Measurements from ENCODE around the gene METTL3.

METTL3 gene

DNA sequence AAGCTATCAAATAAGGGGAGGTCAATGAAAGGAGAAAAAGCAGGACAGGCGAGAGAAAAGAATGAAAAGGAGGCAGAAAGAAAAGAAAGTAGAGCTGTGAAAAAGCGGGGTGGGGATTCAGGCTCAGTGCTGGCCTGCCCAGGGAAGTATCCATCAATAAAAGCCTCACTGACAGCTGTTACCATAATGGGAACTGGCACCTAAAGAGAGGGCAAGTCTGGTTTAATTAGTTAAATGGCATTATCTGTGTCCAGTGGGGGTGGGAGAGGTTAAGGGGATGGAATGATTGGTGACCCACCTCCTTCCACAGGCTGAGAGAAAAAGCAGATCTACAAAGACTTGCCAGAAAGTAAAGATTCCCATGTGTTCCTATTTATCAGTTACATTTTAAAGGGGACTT, 7.6 kb upstream of the METTL3 start:
- ATAC-seq (ENCODE audit: low read depth) (no peak), DNase-seq (ENCODE audit: low spot score) (no peak)
- no peaks in the 10 kb centered on the region for H3K9me3 ChIP-seq (ENCODE audit: severe bottlenecking)
- no peaks in the 10 kb centered on the region for H3K4me1 ChIP-seq (ENCODE audit: insufficient read depth, poor library complexity, severe bottlenecking)
- peaks cover 4% of the 10 kb centered on the region for H3K27me3 ChIP-seq (ENCODE audit: insufficient read depth, poor library complexity, severe bottlenecking)
- H3K36me3 ChIP-seq (ENCODE audit: low read depth), result no peaks in the 10 kb centered on the region
- H3K4me3 ChIP-seq (ENCODE audit: severe bottlenecking), result no peak overlapping the region
- TF ChIP-seq, protein P1, sequence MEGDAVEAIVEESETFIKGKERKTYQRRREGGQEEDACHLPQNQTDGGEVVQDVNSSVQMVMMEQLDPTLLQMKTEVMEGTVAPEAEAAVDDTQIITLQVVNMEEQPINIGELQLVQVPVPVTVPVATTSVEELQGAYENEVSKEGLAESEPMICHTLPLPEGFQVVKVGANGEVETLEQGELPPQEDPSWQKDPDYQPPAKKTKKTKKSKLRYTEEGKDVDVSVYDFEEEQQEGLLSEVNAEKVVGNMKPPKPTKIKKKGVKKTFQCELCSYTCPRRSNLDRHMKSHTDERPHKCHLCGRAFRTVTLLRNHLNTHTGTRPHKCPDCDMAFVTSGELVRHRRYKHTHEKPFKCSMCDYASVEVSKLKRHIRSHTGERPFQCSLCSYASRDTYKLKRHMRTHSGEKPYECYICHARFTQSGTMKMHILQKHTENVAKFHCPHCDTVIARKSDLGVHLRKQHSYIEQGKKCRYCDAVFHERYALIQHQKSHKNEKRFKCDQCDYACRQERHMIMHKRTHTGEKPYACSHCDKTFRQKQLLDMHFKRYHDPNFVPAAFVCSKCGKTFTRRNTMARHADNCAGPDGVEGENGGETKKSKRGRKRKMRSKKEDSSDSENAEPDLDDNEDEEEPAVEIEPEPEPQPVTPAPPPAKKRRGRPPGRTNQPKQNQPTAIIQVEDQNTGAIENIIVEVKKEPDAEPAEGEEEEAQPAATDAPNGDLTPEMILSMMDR (IDR thresholded peaks at IDR 0.05; ENCODE audit: poor library complexity, severe bottlenecking), result no peak
- H3K27ac ChIP-seq (ENCODE audit: poor library complexity, severe bottlenecking), result no peak overlapping the region

DNA sequence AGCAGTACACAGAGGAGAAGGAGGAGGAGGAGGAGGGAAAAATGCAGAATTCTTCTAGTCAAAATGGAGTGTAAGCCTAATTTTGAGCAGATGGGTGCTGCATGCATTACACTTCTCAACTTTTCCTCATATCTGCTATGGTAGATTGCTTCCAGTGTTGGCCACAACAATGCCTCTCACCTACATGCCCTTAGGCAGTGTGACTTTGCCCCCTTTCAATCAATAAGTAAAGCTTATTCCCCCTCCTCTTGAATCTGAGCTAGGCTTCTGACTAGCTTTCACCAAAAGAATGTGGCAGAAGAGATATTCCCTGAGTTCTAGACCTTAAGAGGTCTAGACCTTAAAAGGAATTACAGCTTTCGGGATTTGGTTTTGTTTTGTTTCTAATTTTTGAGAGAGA, 3.2 kb upstream of the METTL3 start:
- Histone ChIP-seq H3K27ac (ENCODE audit: poor library complexity, severe bottlenecking) (no peak overlapping the region), H3K9me3 (ENCODE audit: severe bottlenecking) (no peaks in the 10 kb centered on the region), H3K27me3 (ENCODE audit: insufficient read depth, poor library complexity, severe bottlenecking) (peaks cover 4% of the 10 kb centered on the region), H3K4me3 (ENCODE audit: severe bottlenecking) (no peak overlapping the region), H3K4me1 (ENCODE audit: insufficient read depth, poor library complexity, severe bottlenecking) (peaks cover 15% of the 10 kb centered on the region), H3K36me3 (ENCODE audit: low read depth) (peaks cover 3% of the 10 kb centered on the region; the same call in 1 of the 2 replicates)
- ATAC-seq (ENCODE audit: low read depth) (no peak), DNase-seq (ENCODE audit: low spot score) (no peak)
- TF ChIP-seq, protein P1 (IDR thresholded peaks at IDR 0.05; ENCODE audit: poor library complexity, severe bottlenecking), result no peak

DNA sequence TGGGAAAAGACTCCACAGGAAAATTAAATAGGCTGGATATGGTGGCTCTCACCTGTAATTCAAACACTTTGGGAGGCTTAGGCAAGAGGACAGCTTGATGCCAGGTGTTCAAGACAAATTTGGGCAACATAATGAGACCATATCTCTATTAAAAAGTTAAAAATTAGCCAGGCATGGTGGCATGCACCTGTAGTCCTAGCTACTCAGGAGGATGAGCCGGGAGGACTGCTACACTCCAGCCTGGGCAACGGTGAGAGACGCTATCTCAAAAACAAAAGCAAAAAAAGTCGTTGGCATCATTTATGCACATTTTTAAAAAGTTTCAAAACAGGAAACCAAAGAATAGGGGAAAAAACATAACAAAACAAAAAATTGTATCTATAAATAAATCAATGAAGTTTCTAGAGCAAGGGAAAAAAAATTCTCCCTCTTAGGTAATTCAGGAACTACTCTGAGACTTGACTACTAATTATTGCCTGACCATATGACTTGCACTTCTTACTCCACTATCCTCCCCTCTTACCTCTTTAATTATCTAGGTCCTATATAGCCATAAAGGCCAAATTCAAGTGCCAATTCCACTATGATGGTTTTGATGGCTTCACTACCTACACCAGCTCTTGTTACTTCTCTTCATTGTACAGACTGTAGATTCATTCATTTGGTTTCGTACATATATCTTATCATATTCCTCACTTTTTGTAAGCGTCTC, 1.6 kb downstream of the METTL3 start:
- no peak overlapping the region for H3K27ac ChIP-seq (ENCODE audit: poor library complexity, severe bottlenecking)
- TF ChIP-seq, protein P1 (IDR thresholded peaks at IDR 0.05; ENCODE audit: poor library complexity, severe bottlenecking), result no peak
- H3K27me3 ChIP-seq (ENCODE audit: insufficient read depth, poor library complexity, severe bottlenecking), result no peaks in the 10 kb centered on the region
- no peaks in the 10 kb centered on the region for H3K9me3 ChIP-seq (ENCODE audit: severe bottlenecking)
- H3K4me3 ChIP-seq (ENCODE audit: severe bottlenecking), result peak overlapping the region; percentile 73
- ATAC-seq (ENCODE audit: low read depth) (no peak), DNase-seq (ENCODE audit: low spot score) (no peak)
- H3K4me1 ChIP-seq (ENCODE audit: insufficient read depth, poor library complexity, severe bottlenecking), result peaks cover 15% of the 10 kb centered on the region
- peaks cover 48% of the 10 kb centered on the region for H3K36me3 ChIP-seq (ENCODE audit: low read depth)

GRCh38 chr14:21506557-21506956, 4.6 kb downstream of the METTL3 start:
- Histone ChIP-seq H3K4me3 (ENCODE audit: severe bottlenecking) (no peak overlapping the region), H3K4me1 (ENCODE audit: insufficient read depth, poor library complexity, severe bottlenecking) (peaks cover 10% of the 10 kb centered on the region), H3K27ac (ENCODE audit: poor library complexity, severe bottlenecking) (no peak overlapping the region), H3K36me3 (ENCODE audit: low read depth) (peaks cover 78% of the 10 kb centered on the region), H3K27me3 (ENCODE audit: insufficient read depth, poor library complexity, severe bottlenecking) (no peaks in the 10 kb centered on the region), H3K9me3 (ENCODE audit: severe bottlenecking) (no peaks in the 10 kb centered on the region)
- TF ChIP-seq, protein P1 (IDR thresholded peaks at IDR 0.05; ENCODE audit: poor library complexity, severe bottlenecking), result no peak
- ATAC-seq (ENCODE audit: low read depth) (no peak), DNase-seq (ENCODE audit: low spot score) (no peak)

DNA sequence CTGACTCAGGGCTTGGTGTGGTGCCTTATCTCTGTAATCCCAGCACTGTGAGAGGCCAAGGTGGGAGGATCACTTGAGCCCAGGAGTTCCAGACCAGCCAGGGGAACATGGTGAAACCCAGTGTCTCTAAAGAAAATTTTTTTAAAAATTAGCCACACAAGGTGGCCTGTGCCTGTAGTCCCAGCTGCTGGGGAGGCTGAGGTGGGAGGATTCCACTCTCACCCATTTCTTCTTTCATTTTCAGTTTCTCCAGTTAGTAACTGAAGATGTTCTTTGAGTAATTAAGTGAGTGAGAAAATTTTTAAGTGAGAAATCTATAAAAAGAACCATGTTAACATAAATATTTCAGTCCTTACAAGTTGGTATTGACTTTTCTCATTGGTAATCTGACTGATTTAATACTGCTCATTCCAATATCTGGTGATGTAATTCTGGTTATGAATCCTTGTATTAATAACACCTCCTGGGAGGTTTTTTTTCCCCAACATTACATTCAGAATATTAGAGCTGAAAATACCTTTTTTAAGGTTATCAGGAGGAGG, 6.1 kb downstream of the METTL3 start:
- H3K27ac ChIP-seq (ENCODE audit: poor library complexity, severe bottlenecking), result no peak overlapping the region
- H3K9me3 ChIP-seq (ENCODE audit: severe bottlenecking), result no peaks in the 10 kb centered on the region
- H3K4me3 ChIP-seq (ENCODE audit: severe bottlenecking), result no peak overlapping the region
- peaks cover 93% of the 10 kb centered on the region for H3K36me3 ChIP-seq (ENCODE audit: low read depth)
- DNase-seq (ENCODE audit: low spot score) (no peak), ATAC-seq (ENCODE audit: low read depth) (no peak)
- TF ChIP-seq, protein P1 (IDR thresholded peaks at IDR 0.05; ENCODE audit: poor library complexity, severe bottlenecking), result no peak
- H3K27me3 ChIP-seq (ENCODE audit: insufficient read depth, poor library complexity, severe bottlenecking), result no peaks in the 10 kb centered on the region
- H3K4me1 ChIP-seq (ENCODE audit: insufficient read depth, poor library complexity, severe bottlenecking), result peaks cover 8% of the 10 kb centered on the region

All from RWPE2 (cell line).